ENCODE data around the gene NUP214.
"Not testable (repeated sequence)": the region's sequence is repeated elsewhere in the genome, so short reads cannot be mapped to it uniquely, and the experiment has no call there.

NUP214 gene

DNA sequence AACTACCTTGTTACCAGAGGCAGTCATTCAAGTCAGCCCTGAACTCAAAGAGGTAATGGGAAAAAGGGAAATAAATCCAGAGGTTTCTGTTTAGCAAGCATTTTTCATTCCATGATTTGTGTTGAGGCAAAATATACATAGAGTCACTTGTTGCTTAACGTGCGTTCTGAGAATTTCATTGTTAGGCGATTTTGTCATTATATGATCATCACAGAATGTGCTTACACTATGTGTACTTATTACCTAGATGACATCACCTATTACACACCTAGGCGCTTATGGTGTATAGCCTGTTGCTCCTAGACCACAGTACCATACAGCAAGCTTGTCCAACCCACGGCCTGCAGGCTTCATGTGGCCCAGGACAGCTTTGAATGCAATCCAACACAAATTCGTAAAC, 36.2 kb downstream of the NUP214 start:
- DNase-seq (ENCODE audit: low spot score): no peak

DNA sequence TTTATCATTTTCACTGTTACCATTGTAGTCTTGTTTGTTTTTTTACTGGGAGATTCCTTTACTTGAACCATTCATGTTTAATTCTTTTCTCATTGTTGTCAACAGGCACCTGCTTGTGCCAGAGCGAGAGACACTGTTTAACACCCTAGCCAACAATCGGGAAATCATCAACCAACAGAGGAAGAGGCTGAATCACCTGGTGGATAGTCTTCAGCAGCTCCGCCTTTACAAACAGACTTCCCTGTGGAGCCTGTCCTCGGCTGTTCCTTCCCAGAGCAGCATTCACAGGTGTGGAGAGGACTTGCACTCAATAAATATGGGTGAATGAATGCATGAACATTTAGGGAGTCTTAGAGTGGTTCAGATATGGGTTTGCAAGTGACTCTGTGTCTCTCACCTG, 37.5 kb downstream of the NUP214 start:
- no peak for DNase-seq (ENCODE audit: low spot score)

DNA sequence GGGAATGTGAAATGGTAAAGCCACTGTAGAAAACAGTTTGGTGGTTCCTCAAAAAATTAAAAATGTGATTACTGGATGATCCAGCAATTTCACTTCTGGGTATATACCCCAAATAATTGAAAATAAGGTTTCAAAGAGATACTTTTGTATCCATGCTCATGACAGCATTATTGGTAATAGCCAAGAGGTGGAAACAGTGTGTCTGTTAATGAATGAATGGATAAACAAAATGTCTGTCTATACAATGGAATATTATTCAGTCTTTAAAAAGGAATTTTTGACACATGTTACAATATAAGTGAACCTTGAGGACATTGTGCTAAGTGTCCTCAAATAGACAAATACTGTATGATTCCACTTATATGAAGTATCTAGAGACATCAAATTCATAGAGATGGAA, 40.1 kb downstream of the NUP214 start:
- no peak for DNase-seq (ENCODE audit: low spot score)

DNA sequence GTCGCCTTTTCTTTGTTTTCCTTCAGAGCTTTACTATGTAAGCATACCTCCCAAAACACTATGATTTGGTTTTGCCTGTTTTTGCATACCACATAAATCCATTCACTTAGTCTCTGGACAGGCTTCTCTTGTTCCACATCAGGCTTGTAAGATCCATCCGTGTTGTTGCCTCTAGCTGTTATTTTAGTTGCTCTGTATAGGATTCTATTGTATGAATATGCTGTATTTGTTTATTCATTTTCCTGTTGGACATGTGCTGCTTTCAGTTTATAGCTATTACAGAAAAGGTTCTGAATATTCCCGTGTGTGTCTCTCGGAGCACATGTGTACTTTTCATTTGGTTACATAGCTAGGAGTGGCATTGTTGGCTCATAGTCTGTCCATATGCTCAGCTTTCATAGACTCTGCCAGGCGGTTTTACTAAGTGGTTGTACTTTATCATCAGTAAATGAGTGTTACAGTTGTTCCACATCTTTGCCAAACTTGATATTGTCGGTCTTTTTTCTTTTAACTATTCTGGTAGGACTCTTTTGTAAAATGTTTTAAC, 41.8 kb downstream of the NUP214 start:
- no peak for DNase-seq (ENCODE audit: low spot score)

DNA sequence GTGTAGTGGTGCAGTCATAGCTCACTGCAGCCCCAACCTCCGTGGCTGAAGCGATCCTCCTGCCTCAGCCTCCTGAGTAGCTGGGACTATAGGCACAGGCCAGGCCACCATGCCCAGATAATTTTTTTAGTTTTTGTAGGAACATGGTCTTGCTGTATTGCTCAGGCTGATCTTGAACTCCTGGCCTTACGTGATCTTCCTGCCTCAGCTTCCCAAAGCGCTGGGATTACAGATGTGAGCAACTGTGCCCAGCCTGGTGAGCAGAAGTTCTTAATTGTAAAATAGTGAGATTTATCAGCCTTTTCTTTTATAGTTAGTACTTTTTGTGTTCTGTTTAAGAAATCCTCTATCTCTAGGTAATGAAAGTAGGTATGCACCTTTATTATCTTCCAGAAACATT, 42.5 kb downstream of the NUP214 start:
- no peak for DNase-seq (ENCODE audit: low spot score)

DNA sequence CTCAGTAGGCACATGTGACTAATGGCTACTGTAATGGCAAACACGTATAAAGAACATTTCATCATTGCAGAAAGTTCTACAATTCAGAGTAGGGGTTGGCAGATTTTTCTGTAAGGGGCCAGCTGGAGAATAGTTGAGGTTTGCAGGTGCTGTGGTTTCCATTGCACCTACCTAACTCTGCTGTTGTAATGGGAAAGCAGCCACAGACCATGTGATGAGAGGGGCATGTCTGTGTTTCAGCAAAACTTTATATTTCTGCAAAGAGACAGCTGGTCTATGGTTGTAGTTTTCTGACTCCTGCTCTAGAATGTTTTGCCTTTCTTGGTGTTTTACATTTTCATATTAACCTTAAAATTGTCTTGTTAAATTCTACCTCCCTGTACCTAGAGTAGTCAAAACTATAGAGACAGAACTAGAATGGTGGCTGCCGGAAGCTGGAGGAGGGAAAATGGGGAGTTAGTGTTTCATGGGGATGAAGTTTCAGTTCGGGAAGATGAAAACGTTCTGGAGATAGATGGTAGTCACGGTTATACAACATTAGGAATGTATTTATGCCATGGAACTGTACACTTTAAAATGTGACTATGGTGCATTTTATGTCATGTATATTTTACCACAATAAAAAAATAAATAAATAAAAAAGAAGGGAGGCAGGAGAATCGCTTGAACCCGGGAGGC, 44.3 kb downstream of the NUP214 start:
- no peak for DNase-seq (ENCODE audit: low spot score)

DNA sequence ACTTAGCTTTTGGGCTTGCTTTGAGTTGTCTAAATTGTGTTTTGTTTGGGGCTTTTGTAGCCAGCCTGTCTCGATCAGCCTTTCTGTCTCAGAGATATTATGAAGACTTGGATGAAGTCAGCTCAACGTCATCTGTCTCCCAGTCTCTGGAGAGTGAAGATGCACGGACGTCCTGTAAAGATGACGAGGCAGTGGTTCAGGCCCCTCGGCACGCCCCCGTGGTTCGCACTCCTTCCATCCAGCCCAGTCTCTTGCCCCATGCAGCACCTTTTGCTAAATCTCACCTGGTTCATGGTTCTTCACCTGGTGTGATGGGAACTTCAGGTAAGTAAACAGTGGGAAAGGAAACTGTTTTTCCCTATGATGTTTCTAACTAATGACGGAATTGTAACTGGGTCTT, 48.6 kb downstream of the NUP214 start:
- DNase-seq (ENCODE audit: low spot score): no peak

DNA sequence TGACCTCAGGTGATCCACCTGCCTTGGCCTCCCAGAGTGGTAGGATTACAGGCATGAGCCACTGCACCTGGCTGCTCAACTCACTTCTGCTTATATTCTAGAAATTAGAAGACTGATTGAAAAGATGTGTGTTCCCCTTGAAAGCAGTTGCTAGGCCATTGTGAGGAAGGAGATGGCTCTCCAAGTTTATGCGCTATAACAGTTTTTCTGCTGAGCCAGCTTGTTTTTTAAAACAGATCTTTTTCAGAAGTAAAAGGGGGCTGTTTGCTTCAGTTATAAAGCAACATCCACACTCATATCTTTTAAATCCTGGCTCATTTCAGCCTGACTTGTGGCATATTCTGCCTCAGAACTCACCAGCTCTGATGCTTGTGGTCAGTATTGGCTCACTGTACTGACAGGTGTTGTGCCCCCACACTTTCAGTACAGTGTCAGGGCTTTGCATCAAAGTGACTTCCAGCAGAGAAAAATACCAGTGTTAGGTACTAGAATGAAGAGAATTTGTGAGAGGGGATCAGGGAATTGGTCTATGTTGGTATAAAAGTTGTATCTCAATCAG, 49.4 kb downstream of the NUP214 start:
- no peak for DNase-seq (ENCODE audit: low spot score)

DNA sequence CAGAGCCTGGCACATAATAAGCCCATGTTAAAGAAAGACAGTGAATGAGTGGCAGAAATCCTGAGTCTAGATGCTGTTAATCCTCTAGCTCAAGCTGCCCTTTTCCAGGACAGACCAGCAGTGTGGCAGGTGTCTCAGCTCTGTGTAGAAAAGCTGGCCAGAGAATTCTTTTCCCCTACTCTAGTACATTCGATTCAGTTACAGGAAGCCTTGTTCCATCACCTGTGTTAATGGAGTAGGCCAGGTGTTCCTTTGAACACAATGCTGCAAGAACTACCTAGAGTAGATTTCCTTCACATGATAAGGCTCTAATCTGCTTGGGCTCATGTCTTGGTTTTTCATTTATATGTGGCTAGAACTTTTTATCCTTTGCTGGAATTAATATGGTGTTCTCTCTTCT, 52.5 kb downstream of the NUP214 start:
- DNase-seq (ENCODE audit: low spot score): no peak

DNA sequence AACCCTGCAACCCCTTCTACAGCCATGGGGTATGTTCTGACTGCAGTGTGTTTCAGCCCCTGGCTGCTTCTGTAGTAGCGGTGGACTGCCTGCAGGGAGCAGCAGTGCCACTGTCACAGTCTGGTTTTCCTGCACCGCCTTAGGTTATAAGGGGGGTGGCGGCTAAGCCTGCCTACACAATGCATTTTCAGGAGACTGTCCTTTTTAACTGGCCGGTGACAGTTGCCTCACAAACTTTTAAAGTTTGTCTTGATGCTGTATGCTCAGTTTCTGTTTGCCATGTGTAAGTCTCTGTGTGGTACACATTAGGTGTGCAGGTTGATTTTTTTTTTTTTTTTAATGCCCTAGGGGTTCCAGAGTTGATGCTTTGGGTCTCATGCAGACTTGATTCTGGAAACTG, 53.0 kb downstream of the NUP214 start:
- DNase-seq (ENCODE audit: low spot score): peak; percentile 50

DNA sequence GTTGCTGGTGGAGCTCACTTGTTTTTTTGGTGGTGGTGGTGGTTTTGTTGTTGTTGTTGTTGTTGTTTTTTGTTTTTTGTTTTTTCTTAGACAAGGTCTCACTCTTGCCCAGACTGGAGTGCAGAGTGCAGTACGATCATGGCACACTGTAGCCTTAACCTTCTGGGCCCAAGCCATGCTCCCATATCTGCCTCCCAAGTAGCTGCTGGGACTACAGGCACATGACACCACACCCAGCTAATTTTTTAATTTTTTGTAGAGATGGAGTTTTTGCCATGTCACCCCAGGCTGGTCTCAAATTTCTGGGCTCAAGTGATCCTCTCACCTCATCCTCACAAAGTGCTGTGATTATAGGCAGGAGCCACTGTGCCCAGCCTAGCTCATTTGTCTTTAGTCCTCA, 53.5 kb downstream of the NUP214 start:
- no peak for DNase-seq (ENCODE audit: low spot score)

DNA sequence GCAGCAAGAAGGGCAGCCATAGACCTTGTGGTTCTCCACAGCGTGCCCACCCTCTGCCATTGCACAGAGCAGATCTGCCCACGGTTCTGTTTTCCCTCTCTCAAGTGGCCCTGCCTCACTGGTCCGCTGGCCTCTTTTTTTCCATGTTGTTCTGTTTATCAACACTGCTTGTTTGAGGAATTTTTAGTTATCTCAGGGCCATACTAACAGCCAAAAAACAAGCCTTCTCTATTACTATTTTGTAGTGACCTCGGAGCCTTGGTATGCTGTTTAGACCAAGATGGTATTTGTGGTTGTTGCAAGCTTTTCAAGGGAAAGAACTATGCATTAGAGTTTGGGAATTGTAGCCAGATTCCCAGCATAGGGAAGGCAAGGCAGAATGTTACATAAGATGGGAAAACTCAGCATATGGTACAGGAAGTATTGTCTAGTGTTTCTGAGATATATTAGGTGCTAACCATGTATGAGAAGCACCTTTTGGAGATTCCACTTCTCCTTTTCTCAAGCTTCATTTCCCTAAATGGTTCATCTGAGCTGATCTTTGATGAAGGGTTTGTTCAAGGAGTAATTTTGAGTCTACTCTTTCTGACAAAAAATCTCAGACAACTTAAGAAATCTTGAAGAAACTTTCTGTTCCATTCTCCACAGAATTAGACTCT, 54.3 kb downstream of the NUP214 start:
- no peak for DNase-seq (ENCODE audit: low spot score)

DNA sequence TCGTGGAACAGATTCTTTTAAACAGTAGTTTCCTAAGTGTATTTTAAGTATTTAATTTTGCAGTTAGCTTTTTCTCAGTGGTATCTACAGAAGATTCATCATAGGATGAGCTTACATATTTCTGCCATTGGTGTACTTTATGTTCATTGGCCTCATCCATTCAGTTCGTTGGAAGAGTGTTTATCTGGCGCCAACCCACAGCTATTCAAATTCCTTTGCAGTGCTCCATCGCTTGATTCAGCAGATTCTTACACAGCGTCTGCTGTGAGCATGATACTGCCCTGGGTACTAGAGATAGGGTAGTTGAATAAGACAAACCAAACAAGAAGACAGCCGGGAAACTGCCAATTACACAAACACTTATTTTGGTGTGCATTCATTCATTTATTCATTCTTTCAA, 55.1 kb downstream of the NUP214 start:
- DNase-seq (ENCODE audit: low spot score): no peak

DNA sequence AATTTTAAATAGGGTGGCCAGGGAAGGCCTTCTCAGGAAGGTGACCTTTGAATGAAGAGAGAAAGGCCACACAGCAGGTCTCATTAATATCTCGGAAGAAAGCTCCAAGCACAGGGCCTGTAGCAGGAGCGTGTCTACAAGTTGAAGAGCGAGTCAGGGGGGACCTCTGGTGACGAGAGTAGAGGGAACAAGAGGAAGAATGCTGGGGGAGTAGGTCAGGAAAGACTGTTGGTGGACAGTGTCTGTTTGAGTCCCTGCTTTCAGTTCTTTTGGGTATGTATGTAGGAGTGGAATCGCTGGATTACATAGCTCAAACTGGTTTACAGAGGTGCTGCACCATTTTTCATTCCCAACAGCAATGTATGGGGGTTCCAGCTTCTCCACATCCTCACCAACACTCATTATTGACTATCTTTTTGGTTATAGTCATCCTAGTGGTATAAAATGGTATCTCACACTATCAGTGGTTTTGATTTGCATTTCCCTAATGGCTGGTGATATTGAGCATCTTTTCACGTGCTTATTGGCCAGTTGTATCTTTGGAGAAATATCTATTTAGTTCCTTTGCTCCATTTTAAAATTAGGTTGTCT, 55.8 kb downstream of the NUP214 start:
- peak; percentile 7 for DNase-seq (ENCODE audit: low spot score)

DNA sequence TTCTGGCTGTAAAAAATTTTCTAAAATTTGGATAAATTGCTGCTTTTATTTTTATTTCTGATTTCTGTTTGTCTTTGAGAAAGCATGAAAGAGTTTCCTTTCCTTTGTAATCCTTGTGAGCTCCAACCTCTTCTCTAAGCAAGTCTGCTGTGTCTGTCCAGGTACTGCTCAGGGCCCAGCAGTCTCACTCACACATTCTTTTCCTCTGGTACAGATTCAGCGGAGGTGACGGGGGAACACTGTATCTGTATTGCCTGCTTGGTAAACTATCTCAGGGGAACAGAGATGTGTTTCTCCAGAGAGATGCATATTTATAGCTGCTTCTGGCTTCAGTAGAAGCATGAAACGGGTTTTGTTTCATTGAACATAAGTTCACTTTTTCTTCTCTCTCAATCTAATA, 60.5 kb downstream of the NUP214 start:
- DNase-seq (ENCODE audit: low spot score): no peak

DNA sequence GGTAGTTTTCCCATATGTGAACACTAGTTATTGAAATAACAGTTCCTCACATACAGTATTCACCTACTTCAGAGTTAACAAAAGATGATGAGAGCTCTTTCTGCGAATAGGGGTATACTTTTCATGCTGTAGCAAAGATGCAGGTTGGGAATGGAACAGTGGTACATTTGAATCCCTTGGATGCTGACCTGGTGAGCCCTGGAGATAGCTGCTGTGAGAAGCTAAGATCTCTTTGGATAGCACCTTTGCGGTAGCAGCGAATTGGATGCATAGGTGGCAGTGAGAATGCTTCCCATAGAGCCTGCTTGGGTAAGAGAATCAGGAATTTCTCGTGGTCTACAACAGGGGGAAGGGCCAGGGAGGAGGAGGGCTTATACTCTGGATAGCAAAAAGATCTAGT, 61.2 kb downstream of the NUP214 start:
- DNase-seq (ENCODE audit: low spot score): no peak

DNA sequence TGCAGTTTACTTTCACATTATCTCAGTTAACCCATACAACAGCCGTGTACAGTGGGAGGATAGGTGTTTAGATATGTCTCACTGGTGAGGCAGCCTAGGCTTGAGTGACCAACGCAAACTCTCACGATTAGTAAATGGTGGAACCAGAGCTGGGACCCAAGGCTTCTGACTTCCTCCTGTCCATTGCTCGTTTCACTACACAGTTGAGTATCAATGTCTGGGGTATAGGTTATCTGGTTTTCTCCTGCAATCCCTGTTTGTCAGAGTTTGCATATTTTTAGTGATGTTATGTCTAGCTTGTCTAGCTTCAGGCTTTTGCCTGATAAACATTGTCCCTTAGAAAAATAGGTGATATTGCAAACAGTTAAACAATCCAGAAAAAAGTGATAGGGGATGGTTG, 62.6 kb downstream of the NUP214 start:
- DNase-seq (ENCODE audit: low spot score): no peak

DNA sequence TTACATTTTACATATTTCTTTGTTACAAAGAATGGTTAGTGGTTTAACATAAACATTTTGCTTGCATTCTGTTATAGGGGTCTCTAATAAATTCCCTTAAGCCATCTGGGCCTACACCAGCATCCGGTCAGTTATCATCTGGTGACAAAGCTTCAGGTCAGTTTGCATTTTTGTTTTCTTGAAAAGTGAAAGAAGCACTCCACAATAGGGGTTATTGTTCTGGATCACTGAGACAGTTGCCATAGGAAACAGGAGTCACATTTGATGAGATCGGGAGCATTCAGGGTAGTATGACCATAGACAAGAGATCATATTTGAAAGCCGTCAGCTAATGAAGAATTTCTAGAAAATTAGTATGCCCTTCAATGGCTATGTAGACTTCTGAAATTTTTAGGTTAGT, 63.6 kb downstream of the NUP214 start:
- DNase-seq (ENCODE audit: low spot score): no peak

DNA sequence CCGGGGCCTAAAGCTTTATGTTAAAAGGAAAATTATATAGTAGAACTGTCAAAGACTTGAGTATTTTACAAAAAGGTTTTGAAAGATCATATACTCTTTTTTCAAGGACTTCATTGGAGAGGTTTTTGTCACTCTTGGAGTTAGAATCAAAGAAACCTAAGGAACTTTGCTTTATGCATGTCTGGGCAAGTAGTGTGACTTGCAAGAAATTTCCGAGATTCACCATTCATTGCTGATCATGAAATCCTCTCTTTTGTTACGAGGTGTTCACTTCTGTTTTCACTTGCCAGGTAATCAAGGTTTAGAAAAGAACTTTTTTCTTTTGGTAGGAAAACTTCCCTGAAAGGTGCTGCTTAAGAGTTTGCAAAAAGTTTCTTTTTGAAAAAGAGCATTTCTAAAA, 64.8 kb downstream of the NUP214 start:
- DNase-seq (ENCODE audit: low spot score): no peak

DNA sequence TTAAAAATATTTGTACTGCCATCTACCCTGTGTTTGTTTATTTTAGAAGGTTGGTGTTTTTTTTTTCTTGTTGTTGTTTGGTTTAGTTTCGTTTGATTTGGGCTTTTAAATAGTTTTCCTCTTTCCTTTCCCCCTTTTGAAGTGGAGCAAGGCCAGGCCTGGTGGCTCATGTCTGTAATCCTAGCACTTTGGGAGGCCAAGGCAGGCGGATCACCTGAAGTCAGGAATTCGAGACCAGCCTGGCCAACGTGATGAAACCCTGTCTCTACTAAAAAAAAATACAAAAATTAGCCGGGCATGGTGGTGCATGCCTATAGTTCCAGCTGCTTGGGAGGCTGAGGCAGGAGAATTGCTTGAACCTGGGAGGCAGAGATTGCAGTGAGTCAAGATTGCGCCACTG, 65.6 kb downstream of the NUP214 start:
- DNase-seq (ENCODE audit: low spot score): not testable (repeated sequence)

DNA sequence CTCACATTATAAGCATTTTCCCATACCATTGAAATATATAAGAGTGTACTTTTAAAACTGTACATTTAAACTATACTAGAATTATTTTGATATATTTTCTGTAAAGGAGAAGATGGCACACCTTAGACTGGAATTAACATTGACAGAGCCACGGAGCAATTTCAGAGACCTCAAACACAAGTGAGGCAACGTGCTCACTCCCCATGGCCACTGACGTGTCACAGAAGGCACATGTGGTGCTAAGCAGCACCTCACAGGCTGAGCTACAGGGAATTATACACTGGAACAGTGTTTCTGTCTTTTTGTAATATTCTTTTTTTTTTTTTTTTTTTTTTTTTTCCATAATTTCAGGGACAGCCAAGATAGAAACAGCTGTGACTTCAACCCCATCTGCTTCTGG, 66.5 kb downstream of the NUP214 start:
- DNase-seq (ENCODE audit: low spot score): no peak

DNA sequence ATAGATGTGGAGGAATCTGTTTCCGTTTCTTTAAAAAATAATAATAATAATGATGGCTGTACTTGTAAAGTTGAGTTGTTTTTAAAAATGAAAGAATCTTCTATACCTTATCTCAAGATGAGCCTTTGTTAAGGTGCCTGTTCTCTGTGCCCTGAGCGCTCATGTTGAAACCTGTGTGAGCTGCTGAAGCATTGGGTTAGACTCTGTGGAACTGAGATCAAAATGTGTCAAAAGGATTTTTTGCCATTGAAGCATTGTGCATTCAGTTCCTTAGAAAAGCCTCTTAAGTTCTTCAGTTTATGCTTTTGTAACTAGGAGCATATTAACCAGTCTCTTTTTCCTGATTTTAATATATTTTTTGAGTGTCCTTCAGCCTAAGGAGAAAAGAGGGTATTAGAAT, 67.7 kb downstream of the NUP214 start:
- DNase-seq (ENCODE audit: low spot score): no peak

DNA sequence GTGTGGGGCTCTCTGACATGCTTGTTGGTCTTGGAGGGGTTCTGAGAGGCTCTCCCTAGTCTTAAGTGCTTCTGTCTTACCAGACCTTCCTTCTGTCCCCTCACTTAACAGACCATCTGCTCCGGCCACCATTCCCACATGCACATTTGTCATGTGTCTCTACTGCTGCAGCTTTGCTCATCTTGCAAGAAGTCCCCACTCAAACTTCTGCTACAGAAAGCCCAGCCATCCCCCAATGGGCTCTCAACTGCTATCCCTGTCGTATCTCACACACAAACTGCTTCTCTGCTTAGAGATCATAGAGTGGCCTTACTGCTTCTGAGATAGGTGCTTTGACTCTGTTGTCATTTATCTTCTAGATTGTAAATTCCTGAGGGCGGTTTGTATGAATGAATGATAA, 69.4 kb downstream of the NUP214 start:
- no peak for DNase-seq (ENCODE audit: low spot score)

All from SW480 (cell line).